ENCODE measurements around the gene CNPY1. TPM values are rescaled to one million over a fixed set of nuclear protein-coding genes. Genes with fewer than 3 reads are reported as not detected.

The CNPY1 gene
- total and polyA plus RNA-seq, 4 experiments from 2014 or later = not detected

DNA sequence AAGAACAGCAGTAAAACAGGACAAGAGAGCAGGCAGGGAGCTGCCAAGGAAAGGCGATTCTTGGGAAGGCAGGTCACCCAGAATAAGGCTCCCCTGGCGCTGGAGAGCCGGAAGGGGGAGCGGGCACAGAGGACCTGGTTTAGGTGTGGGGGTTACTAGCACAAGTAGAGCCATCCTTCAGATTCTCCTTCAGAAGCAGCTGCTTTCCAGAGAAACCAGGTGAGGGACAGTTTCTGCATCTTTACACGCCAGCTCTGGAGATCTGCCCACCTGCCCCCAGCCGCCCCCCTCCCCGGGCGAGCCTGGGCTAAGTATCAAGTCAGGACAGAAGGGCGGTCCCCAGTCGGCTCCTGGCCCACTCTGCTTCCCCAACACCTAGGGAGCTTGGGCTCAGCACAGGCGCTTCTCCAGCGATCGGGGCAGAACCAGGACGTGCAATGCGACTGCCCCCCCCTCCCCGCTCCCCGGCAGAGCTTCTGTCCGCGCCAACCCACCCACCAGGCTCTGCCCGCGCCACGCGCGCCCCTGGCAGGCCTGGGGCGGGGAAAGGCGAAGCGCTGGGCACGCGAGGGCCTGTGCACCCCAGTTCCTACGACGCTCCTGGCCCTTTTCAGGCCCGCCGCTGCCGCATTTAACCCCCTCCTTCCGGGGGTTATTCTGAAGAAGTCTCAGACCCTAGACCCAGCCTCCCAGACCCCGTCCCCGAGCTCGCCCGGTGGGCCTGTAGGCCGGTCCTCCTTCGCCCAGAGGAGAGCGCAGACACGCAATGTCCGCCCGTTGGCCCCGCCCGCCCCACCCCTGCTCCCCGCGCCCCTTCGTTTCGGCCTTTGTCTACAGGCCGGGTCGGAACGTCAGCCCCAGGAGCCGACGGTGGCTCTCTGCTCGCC, 92.8 kb downstream of the CNPY1 start:
- H3K4me1 Mint-ChIP-seq = peaks cover 3 to 22% (median 16%) of the 10 kb centered on the region in 4 donors
- intact Hi-C loops (cut with micrococcal nuclease) = no loop called here
- H3K36me3 Mint-ChIP-seq = no peaks in the 10 kb centered on the region
- Histone ChIP-seq H3K27me3 (ENCODE audit: insufficient read depth, low read length) (peaks cover 42% of the 10 kb centered on the region), H3K4me1 (ENCODE audit: insufficient read depth, low read length) (peaks cover 17% of the 10 kb centered on the region), H3K4me3 (ENCODE audit: low read length in 2 of 2) (no peak overlapping the region), H3K9me3 (ENCODE audit: control insufficient read depth in 1 of 2, low read length in 2 of 2) (no peaks in the 10 kb centered on the region), H3K27ac (ENCODE audit: low read depth, low read length) (no peak overlapping the region), H3K36me3 (ENCODE audit: insufficient read depth, low read length) (no peaks in the 10 kb centered on the region)
- H3K27ac Mint-ChIP-seq = no peak overlapping the region
- no peak for DNase-seq
- H3K27me3 Mint-ChIP-seq = peaks cover 41 to 47% of the 10 kb centered on the region in 2 donors
- no peaks in the 10 kb centered on the region for H3K9me3 Mint-ChIP-seq
- ChIA-PET POLR2A (ENCODE audit: partially characterized antibody) (no interaction called here), CTCF (ENCODE audit: partially characterized antibody) (no interaction called here)
- H3K4me3 Mint-ChIP-seq = peak overlapping the region in 1 of 8 donors; percentile 19

DNA sequence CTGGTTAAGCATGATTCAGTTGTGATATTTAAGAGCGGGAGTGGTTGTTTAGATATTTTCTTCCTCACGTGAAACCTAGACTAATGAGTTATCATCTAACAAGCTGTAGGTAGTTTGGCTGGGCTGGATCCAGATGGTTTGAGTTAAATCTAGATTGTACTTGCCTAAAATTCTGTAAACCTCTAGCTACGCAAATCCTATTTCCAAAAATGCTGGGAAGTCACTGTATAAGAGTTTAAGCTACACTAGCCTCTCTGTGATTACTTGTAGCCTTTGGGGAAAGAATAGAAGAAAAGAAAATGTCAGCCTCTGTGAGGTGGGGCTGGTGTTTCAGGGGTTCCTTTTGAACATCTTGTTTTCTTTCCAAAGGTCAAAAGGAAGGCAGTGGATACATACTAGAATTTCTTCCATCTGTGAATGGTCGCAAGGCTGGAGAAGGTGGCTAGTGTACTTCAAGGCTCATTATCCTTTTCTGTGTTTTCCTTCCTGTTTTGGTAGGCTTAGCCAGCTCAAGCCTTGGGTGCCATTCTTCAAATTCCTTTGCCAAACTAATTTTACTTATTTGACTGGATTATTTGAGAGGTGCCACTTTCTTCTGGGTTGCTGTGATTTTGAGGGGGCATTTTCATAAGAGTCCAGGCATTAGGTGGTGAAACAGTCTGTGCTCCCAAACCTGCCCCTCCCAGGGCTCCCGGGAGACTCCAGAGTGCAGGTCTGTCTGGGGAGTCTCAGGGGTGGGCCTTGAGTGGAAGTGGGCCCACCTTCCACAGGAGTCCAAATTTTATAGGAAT, 93.7 kb downstream of the CNPY1 start:
- peaks cover 8 to 28% (median 18%) of the 10 kb centered on the region in 4 donors for H3K4me1 Mint-ChIP-seq
- H3K9me3 ChIP-seq (ENCODE audit: control insufficient read depth in 1 of 2, low read length in 2 of 2) = no peaks in the 10 kb centered on the region
- H3K27me3 Mint-ChIP-seq = peaks cover 47 to 52% of the 10 kb centered on the region in 2 donors
- H3K27ac Mint-ChIP-seq = no peak overlapping the region
- intact Hi-C loops (cut with micrococcal nuclease) = no loop called here
- no peak for DNase-seq
- H3K27me3 ChIP-seq (ENCODE audit: insufficient read depth, low read length) = peaks cover 43% of the 10 kb centered on the region
- no peak overlapping the region for H3K27ac ChIP-seq (ENCODE audit: low read depth, low read length)
- no peaks in the 10 kb centered on the region for H3K36me3 ChIP-seq (ENCODE audit: insufficient read depth, low read length)
- peak overlapping the region in 1 of 8 donors; percentile 19 for H3K4me3 Mint-ChIP-seq
- ChIA-PET POLR2A (ENCODE audit: partially characterized antibody) (no interaction called here), CTCF (ENCODE audit: partially characterized antibody) (no interaction called here)
- no peak overlapping the region for H3K4me3 ChIP-seq (ENCODE audit: low read length in 2 of 2)
- H3K4me1 ChIP-seq (ENCODE audit: insufficient read depth, low read length) = peaks cover 14% of the 10 kb centered on the region
- H3K36me3 Mint-ChIP-seq = no peaks in the 10 kb centered on the region
- no peaks in the 10 kb centered on the region for H3K9me3 Mint-ChIP-seq

DNA sequence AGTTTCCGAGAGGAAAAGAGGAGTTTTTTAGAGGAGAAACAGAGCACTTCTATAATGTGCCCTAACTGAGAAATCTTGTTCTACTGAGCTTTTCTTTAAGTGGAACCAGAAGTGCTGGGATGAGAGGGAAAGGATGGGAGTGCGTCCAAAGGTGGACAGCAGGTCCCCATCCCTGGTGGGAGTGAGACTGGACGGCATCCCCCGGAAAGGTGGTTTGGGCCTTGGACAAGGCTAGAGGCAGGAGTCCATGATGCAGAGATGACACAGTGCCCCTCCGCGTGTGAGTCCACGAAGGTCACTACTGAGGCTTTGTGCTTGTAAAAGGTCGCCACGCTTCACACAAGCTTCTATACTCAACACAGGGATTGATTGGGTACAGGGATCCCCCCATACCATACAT, 94.5 kb downstream of the CNPY1 start:
- no peak overlapping the region for H3K27ac Mint-ChIP-seq
- intact Hi-C loops (cut with micrococcal nuclease) = no loop called here

More for the DNA sequence above, 94.5 kb downstream of the CNPY1 start:
- peaks cover 52 to 54% of the 10 kb centered on the region in 2 donors for H3K27me3 Mint-ChIP-seq
- H3K27me3 ChIP-seq (ENCODE audit: insufficient read depth, low read length) = peaks cover 46% of the 10 kb centered on the region
- CTCF ChIA-PET (ENCODE audit: partially characterized antibody) = no interaction called here
- H3K4me1 Mint-ChIP-seq = peaks cover 9 to 29% (median 18%) of the 10 kb centered on the region in 4 donors
- peaks cover 11% of the 10 kb centered on the region for H3K4me1 ChIP-seq (ENCODE audit: insufficient read depth, low read length)
- H3K9me3 Mint-ChIP-seq = no peaks in the 10 kb centered on the region
- H3K4me3 Mint-ChIP-seq = peak overlapping the region in 1 of 8 donors; percentile 31
- H3K27ac ChIP-seq (ENCODE audit: low read depth, low read length) = no peak overlapping the region
- POLR2A ChIA-PET (ENCODE audit: partially characterized antibody) = no interaction called here
- no peak for DNase-seq
- H3K9me3 ChIP-seq (ENCODE audit: control insufficient read depth in 1 of 2, low read length in 2 of 2) = no peaks in the 10 kb centered on the region
- no peak overlapping the region for H3K4me3 ChIP-seq (ENCODE audit: low read length in 2 of 2)
- no peaks in the 10 kb centered on the region for H3K36me3 Mint-ChIP-seq
- H3K36me3 ChIP-seq (ENCODE audit: insufficient read depth, low read length) = no peaks in the 10 kb centered on the region

Other genes with a start within 250 kb of the CNPY1 start
- 10 to 100 TPM; 41.8 to 43.0 TPM for gene INSIG1, start 248.7 kb downstream of the CNPY1 start, total RNA-seq
- gene INSIG1, start 248.7 kb downstream of the CNPY1 start, polyA plus RNA-seq = 10 to 100 TPM; 28.1 to 41.7 TPM
- gene EN2, start 88.4 kb downstream of the CNPY1 start, total RNA-seq = not detected
- gene EN2, start 88.4 kb downstream of the CNPY1 start, polyA plus RNA-seq = not detected
- 100 to 1,000 TPM; 161 to 167 TPM for gene RBM33, start 98.1 kb upstream of the CNPY1 start, total RNA-seq
- gene RBM33, start 98.1 kb upstream of the CNPY1 start, polyA plus RNA-seq = 10 to 100 TPM; 17.2 to 65.4 TPM

Data from CD4-positive, alpha-beta memory T cell (primary cell).